ENCODE data around the gene OR2A14.
"Not testable (repeated sequence)": the region's sequence is repeated elsewhere in the genome, so short reads cannot be mapped to it uniquely, and the experiment has no call there.

OR2A14 gene, protein sequence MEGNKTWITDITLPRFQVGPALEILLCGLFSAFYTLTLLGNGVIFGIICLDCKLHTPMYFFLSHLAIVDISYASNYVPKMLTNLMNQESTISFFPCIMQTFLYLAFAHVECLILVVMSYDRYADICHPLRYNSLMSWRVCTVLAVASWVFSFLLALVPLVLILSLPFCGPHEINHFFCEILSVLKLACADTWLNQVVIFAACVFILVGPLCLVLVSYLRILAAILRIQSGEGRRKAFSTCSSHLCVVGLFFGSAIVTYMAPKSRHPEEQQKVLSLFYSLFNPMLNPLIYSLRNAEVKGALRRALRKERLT

DNA sequence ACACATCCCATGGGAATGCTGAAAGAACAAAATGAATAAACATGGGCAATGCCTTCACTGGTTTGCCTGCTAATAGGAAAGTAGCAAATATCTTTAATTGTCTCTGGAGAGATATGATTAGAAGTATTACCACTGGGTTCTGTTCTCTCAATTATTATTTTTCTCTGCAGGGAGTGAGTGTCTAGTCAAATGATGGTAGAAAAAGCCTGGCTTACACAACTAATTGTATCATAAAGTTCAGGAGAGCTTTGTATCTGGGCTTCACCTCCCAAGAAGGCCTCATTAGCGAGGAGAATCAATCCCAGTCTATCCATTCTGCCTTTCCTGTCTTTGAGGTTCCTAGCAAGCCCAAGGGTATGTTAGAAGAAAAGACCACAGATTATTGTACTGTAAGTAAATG lies at the start of gene OR2A14:
OR2A14 (plus strand) TSS at position 301 of the 400 bp plus-strand sequence. CDS start 5,937 bp downstream, outside the sequence.
- DNase-seq (ENCODE audit: low spot score): no peak

DNA sequence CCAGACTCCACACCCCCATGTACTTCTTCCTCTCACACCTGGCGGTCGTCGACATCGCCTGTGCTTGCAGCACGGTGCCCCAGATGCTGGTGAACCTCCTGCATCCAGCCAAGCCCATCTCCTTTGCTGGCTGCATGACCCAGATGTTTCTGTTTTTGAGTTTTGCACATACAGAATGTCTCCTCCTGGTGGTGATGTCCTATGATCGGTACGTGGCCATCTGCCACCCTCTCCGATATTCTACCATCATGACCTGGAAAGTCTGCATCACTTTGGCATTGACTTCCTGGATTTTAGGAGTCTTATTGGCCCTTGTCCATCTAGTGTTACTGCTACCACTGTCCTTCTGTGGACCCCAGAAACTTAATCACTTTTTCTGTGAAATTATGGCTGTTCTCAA lies 48.6 kb upstream of the OR2A14 start:
- no peak for DNase-seq (ENCODE audit: low spot score)

DNA sequence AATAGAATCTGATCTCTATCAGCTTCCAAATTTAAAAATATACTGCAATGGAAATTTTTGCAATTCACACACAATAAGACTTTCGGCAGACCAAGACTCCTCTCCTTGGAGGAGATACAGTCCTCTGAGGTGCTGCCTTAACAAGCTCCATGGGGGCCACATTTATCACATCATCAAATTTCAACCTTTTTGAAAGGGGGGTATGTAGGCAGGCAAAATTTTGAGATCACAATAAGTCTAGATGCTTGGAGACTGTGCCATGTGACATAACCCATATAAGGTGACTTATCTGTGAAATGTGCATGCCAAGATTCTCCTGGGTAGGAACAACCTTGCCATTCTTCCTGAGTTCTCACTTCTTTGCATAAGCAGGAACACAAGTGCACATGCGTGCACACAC lies 37.0 kb upstream of the OR2A14 start, which contains the start of gene OR2A12:
OR2A12 (plus strand) TSS at position 301 of the 400 bp plus-strand sequence. CDS start 8,830 bp downstream, outside the sequence.
- no peak for DNase-seq (ENCODE audit: low spot score)

DNA sequence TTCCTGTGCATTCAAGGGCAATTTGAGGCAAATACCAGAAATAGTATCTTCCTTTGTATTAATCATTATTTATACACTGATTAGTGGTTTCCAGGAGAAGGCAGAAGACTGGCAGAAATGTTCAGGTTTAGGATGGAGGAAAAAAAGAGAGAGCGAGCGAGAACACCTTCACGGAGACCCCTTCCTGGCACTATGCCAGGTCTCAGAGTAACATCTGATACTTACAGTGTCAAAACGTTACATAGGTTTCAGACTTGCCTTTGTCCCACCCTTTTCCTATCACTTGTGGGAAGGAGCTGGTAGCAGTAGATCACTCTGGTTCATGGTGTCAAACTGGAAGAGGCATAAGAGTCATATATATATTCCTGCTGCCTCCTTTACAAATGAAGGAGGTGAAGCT lies 36.2 kb upstream of the OR2A14 start:
- no peak for DNase-seq (ENCODE audit: low spot score)

DNA sequence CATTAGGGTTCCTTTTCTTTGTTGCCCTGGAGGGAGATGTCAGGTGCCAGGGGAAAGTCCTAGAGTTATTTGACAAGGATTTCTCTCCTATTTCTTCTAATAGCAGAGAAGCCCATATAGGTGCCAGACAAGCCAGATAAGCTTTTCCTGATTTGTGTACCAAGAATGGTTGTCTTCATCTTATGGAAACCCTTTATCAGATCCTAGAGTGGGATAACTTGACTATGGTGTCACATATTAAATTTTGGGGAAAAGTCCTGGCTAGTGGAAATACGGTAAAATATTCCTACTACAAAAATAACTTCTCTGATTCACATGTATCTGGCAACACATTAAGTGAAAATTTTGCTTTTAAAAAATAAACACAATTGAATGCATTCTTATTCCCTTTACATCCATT lies 35.7 kb upstream of the OR2A14 start:
- no peak for DNase-seq (ENCODE audit: low spot score)

DNA sequence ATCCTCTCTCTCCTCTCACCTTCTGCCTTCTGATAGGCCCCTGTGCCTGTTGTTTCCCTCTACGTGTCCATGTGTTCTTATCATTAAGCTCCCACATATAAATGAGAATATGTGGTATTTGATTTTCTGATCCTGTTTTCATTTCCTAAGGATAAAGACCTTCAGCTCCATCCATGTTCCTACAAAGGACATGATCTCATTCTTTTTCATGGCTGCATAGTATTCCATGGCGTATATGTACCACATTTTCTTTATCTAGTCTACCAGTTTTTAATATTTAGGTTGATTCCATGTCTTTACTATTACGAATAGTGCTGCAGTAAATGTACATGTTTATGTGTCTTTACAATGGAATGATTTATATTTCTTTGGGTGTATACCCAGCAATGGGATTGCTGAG lies 32.3 kb upstream of the OR2A14 start:
- no peak for DNase-seq (ENCODE audit: low spot score)

DNA sequence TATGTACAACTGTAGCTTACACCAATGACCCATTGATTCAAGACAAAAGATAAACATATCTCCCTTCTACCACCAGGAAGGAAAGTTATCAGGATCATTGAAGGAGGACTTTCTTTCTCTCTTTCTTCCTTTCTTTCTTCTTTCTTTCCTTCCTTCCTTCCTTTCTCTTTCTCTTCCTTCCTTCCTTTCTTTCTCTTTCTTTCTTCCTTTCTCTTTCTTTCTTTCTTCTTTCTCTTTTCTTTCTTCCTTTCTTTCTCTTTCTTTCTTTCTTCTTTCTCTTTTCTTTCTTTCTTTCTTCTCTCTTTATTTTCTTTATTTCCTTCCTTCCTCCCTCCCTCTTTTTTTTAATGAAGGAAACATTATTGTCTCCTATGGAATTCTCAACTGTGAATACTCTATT lies 24.2 kb upstream of the OR2A14 start:
- no peak for DNase-seq (ENCODE audit: low spot score)

DNA sequence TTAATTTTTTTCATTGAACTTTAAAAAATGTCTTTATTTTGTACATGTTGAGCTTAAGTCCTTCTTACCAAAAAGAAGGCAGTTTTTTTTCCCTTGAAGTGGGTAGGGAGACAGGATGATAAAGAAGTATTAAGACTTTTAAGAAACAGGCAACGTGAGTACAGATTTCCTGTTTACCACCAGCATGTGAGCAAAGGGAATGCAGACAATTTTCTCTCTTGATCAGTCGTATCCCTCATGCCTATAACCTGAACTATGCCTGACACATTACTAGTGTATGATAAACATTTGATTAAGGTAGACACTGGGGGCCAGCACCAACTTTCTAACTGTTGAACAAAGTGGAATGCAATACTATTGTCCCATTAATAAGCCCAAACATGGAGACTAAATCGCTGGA lies 22.4 kb upstream of the OR2A14 start:
- DNase-seq (ENCODE audit: low spot score): no peak

DNA sequence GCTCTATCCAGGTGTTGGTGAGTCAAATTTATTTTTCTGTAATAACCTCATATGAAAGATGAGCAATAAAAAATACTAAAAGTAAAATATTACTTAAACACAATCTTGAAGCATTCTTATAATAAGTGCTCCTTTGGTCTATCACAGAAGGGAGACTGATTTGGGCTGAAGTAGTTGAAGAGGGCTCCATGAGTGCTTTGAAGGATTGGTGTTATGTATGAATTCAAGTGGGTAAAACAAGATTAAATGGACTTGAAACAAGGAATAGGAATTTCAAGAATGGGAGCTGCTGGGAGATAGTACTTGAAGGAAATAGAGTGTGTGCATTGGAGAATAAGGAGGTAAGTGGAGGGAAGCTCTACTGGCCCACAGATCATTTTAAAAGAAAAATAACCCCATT lies 20.9 kb upstream of the OR2A14 start:
- no peak for DNase-seq (ENCODE audit: low spot score)

DNA sequence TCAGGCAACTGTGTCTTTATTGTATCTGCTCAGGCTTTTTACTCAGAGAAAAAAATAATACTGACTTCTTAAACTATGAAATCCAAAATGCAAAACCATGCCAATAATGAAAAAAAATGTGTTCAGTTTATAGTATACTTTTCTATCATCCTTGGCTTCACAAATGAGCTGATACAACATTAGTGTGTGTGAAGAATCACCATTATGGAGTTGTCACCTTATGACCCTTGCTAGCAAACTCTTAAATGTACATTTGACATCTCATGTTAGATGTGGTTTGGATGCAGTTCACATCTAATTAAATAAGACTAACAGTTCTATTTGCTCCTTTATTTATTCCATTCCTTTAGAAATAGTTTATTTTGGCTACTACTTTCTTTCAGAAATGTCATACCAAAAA lies 17.8 kb upstream of the OR2A14 start:
- no peak for DNase-seq (ENCODE audit: low spot score)

DNA sequence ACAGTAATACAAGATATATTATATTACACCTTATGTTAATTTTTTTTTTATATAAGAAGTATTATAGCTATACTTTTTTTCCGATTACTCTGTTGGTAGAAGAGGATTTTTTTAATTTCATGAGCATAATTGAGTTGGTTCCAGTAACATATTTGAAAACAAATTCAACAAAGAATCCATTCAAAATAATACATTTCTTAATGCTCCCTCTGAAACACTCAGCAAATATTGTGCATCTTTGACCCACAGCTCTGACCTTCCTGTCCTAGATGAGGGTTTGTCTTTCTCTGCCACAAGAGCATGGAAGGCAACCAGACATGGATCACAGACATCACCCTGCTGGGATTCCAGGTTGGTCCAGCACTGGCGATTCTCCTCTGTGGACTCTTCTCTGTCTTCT lies 13.7 kb upstream of the OR2A14 start, which contains the start of gene OR2A2:
OR2A2 (plus strand) TSS at position 301 of the 400 bp plus-strand sequence; CDS start at position 301, 0 bp downstream.
- no peak for DNase-seq (ENCODE audit: low spot score)

DNA sequence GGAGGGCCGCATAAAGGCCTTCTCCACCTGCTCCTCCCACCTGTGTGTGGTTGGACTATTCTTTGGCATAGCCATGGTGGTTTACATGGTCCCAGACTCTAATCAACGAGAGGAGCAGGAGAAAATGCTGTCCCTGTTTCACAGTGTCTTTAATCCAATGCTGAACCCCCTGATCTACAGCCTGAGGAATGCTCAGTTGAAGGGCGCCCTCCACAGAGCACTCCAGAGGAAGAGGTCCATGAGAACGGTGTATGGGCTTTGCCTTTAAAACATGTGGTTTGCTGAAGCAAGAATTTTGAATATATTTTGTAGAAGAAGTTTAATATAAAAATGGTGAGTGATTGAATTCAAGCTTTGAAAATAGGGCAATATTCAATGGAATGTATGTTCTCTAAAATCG lies 12.7 kb upstream of the OR2A14 start:
- no peak for DNase-seq (ENCODE audit: low spot score)

DNA sequence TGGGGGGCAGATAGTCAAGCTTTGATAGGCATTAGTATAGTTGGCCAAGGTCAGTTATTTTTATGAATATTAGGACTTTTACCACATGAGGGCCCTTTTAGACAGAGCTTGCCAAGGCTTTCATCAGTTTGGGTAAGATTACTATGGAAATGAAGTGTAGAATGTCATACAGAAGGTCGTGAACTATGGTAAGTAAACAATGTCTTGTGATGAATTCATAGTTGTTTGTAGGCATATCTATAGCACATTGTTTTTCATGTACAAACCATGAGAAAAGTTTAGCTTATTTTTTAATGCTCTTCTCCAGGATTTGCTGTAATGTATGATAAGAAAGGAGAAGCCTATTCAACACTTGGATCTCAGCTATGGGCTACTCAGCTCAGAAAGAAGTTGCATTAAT lies 9.3 kb upstream of the OR2A14 start:
- no peak for DNase-seq (ENCODE audit: low spot score)

DNA sequence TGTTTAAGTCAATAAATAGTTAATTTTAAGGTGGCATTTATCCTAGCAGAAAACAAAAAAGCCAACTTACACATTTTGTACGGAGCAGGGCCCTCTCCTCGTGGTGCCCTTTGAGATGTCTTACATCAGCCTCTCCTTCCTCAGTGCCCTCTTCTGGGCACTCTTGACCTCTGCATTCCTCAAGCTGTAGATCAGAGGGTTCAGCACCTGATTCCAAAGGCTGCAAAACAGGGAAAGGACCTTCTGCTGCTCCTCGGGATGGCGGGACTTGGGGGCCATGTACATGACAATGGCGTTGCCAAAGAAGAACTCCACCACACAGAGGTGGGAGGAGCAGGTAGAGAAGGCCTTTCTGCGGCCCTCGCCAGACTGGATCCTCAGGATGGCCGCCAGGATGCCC lies 4.6 kb upstream of the OR2A14 start:
- no peak for DNase-seq (ENCODE audit: low spot score)

DNA sequence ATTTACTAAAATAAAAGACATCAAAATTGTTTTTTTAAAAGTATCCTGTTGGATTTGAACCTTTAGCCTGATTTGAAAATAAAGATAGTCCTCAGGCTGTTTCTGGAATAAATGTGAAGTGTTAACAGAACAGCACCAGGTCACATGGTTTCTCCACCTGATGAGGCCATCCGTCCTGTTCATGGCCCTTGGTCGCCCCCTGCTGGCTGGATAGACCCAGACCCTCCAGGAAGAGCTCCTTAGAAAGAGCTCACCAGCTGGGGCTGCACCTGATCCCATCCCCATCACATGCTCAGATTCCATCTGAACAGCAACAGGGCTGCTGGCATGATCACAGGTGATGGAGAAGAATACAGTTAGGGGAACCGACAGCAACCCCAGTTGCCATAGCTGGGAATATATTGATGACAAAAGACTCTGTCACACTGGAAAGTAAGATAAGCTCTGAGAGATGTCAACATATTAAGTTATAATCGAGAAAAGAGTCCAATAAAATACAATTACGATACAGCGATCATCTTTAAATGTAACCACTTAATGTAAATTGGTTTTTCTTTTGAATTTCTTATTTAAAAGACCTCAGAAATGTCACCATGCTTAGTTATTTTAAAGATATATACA lies 4.8 kb downstream of the OR2A14 start:
- peak; percentile 82 for DNase-seq (ENCODE audit: low spot score)

DNA sequence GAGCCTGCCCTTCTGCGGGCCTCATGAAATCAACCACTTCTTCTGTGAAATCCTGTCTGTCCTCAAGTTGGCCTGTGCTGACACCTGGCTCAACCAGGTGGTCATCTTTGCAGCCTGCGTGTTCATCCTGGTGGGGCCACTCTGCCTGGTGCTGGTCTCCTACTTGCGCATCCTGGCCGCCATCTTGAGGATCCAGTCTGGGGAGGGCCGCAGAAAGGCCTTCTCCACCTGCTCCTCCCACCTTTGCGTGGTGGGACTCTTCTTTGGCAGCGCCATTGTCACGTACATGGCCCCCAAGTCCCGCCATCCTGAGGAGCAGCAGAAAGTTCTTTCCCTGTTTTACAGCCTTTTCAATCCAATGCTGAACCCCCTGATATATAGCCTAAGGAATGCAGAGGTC lies 6.6 kb downstream of the OR2A14 start:
- DNase-seq (ENCODE audit: low spot score): not testable (repeated sequence)

DNA sequence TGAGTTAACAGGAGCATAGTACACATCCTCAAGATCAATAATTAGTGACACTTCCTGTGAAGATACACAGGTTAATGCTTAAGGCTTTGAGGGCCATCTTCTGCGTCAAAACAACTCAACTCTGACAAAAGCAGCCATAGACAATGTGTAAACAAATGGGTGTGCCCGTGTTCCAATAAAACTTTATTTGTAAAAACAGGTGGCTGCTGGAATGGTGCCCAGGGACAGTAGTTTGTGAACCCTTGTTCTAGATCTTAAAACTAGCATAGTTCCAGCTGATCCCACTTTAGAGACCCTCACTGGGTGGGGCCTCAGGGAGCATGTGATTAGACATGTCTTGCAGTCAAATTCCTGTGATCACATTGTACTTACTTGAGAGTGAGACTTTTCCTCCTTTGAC lies 7.8 kb downstream of the OR2A14 start:
- DNase-seq (ENCODE audit: low spot score): no peak

DNA sequence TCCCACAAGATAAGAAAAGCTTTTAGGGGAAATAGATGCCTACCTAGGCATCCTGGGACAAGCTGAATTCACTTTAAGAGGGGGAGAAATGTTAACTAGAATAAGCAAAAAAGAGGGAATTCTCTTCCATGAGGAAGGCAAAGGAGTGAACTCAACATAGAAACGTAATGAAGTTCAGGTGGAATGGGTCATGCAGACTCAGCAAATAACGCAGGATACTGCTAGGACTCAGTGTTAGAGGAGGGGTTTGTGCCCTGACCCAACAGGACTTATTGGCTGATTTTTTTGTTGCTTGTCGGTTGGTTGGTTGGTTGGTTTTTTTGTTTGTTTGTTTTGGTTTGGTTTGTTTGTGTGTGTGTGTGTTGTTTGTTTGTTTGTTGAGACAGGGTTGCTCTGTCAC lies 9.3 kb downstream of the OR2A14 start:
- no peak for DNase-seq (ENCODE audit: low spot score)

DNA sequence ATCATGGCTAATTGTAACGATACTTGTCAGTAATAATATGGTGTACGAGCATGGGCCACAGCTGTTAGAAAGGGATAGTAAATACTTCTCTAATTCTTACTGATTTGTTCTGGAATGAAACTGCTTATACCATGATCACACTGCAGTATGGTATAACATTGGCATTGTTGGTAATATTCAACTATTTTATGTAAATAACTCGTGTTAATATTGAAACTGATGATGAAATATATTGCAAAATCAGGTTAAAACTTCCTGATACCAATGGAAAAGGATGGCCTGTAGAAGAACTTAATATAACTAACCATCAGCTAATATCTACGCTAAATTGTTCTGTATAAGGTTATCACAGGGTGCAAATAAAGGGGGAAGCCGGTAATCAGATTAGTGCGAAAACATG lies 10.3 kb downstream of the OR2A14 start:
- DNase-seq (ENCODE audit: low spot score): no peak

DNA sequence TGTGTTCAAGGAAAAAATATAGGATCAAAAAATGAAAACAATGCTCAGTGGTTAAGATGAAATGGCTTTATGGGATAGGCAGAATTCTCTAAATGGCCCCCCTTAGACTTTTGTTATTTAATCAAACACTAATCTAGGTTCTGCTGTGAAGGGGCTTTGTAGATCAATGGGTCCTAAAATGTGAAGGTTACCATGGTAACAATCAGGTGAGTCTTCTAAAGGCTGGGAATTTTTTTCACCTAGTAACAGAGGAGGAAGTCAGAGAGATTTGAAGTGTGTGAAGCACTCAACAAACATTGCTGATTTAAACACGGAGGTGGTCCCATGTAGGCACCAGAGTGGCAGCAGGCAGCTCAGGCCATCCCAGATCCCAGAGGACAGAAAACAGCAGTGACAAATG lies 11.1 kb downstream of the OR2A14 start:
- no peak for DNase-seq (ENCODE audit: low spot score)

DNA sequence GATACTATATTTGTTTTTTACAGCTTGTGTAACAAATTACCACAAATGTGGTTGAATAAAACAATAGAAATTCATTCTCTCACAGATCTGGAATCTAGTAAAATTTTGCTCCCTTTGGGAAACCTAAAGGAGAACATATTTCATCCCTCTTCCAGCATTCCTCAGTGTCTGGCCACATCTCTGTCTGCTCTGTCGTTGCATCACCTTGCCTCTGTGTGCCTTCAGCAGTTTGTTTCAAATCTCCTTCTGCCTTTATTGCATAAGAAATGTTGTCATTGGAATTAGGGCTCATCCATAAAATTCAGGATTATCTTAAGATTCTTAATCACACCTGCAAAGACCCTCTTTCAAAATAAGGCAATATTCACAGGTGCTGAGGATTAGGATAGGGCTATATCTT lies 14.5 kb downstream of the OR2A14 start:
- DNase-seq (ENCODE audit: low spot score): no peak

DNA sequence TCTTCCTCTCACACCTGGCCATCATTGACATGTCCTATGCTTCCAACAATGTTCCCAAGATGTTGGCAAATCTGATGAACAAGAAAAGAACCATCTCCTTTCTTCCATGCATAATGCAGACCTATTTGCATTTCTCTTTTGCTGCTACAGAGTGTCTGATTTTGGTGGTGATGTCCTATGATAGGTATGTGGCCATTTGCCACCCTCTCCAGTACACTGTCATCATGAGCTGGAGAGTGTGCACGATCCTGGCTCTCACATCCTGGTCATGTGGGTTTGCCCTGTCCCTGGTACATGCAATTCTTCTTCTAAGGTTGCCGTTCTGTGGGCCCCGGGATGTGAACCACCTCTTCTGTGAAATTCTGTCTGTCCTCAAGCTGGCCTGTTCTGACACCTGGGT lies 19.2 kb downstream of the OR2A14 start:
- DNase-seq (ENCODE audit: low spot score): no peak

DNA sequence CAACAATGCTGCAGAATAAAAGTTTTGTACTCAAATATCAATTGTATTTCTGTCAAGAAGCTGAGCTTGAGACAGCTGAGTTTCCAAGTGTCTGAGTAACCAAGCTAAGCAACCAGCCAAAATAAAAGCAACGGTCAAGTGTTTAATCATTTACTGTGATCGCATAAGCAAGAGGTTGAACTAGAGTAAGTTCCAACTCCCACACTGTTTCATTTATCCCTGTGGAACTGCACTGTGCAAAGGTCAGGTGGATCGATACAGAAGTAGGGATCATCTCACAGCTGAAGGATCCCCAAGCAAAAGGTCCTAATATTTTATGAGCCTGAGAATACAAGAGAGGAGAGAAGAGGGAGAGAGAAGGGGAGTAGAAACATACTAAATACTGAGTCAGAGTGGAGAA lies 21.4 kb downstream of the OR2A14 start:
- no peak for DNase-seq (ENCODE audit: low spot score)

Measured in CD4-positive, alpha-beta T cell treated with Interleukin-15 for 4 hours (primary cell).